Renal cortex interstitium (tissue), 11 donors: ENCODE results near the gene PYGB. TPM values are rescaled to one million over a fixed set of nuclear protein-coding genes. Genes with fewer than 3 reads are reported as not detected.

Experiments
- DNase-seq, 11 donors: peaks; one replicate each; pipeline ENCODE4 v3.0.0-alpha.2; 2013; ENCODE audit warnings: low read depth in 9 of 11, low spot score in 4 of 11; ENCODE audit errors: extremely low read depth in 1 of 11
- polyA plus RNA-seq, 3 donors: library from polyadenylated mRNA; unstranded; fragments of 120-200 nt; gene quantifications; one replicate each; pipeline ENCODE4 v1.2.1, GENCODE V29; 2013; ENCODE audit not compliant: insufficient read length in 3 of 3

The PYGB gene
- polyA plus RNA-seq, 3 donors, result 45.6 to 53.2 (median 51.1) TPM

- no peak for DNase-seq
These were observed 38.2 kb downstream of the PYGB start for GRCh38 chr20:25285856-25286798.

GRCh38 chr20:25286917-25287316 lies 39.0 kb downstream of the PYGB start:
- DNase-seq, result no peak

- no peak for DNase-seq
These were observed 39.9 kb downstream of the PYGB start for GRCh38 chr20:25287631-25288290.

GRCh38 chr20:25288291-25289181 lies 40.7 kb downstream of the PYGB start:
- DNase-seq, result no peak

- DNase-seq, result no peak
These were observed 42.2 kb downstream of the PYGB start for GRCh38 chr20:25289886-25290597.

- no peak for DNase-seq
These were observed 43.0 kb downstream of the PYGB start for GRCh38 chr20:25290646-25291431.

GRCh38 chr20:25291432-25292133 lies 43.7 kb downstream of the PYGB start:
- DNase-seq, result no peak

GRCh38 chr20:25292176-25292891 lies 44.4 kb downstream of the PYGB start:
- DNase-seq, result no peak

GRCh38 chr20:25293507-25293906 lies 45.6 kb downstream of the PYGB start:
- DNase-seq, result no peak

- DNase-seq, result no peak
These were observed 46.1 kb downstream of the PYGB start for GRCh38 chr20:25293910-25294458.

GRCh38 chr20:25294459-25295385 lies 46.8 kb downstream of the PYGB start:
- DNase-seq, result peak in 8 of 11 donors; percentile 29 to 54 (median 40)

- DNase-seq, result no peak
These were observed 47.7 kb downstream of the PYGB start for GRCh38 chr20:25295386-25296093.

GRCh38 chr20:25296094-25297093 lies 48.5 kb downstream of the PYGB start:
- DNase-seq, result no peak
